Type B pancreatic cell (in vitro differentiated cells): Measurements from ENCODE around the gene PIM3. TPM values are rescaled to one million over a fixed set of nuclear protein-coding genes. Genes with fewer than 3 reads are reported as not detected.

ENCODE experiments used
- DNase-seq: peaks from one replicate; pipeline ENCODE4 v3.0.0; 2021; ENCODE audit warnings: mixed read lengths; ENCODE audit not compliant: unreplicated experiment; ENCODE audit errors: extremely low spot score
- H3K27ac Mint-ChIP-seq: 2 replicates; pipeline ENCODE4 v1.8.0; 2021; ENCODE audit warnings: mild to moderate bottlenecking, mixed read lengths
- H3K27me3 Mint-ChIP-seq: 2 replicates; pipeline ENCODE4 v1.8.0; 2021; ENCODE audit warnings: mixed read lengths
- H3K36me3 Mint-ChIP-seq: 2 replicates; pipeline ENCODE4 v1.8.0; 2021; ENCODE audit warnings: mixed read lengths
- H3K4me1 Mint-ChIP-seq: one replicate; pipeline ENCODE4 v1.8.0; 2021; ENCODE audit warnings: mixed read lengths; ENCODE audit not compliant: unreplicated experiment
- H3K4me3 Mint-ChIP-seq: 2 replicates; pipeline ENCODE4 v1.8.0; 2021; ENCODE audit warnings: mild to moderate bottlenecking, mixed read lengths
- H3K9me3 Mint-ChIP-seq: 2 replicates; pipeline ENCODE4 v1.8.0; 2021; ENCODE audit warnings: mixed read lengths
- total RNA-seq: library from RNA; stranded (reverse); gene quantifications from 2 replicates; pipeline ENCODE4 v1.2.1, GENCODE V29; 2021; ENCODE audit warnings: low replicate concordance
- TF ChIP-seq, protein P1 (sequence below): fragments of 200-600 bp; sonication (generic); conservative IDR thresholded peaks from 2 replicates; pipeline ENCODE4 v1.5.0; 2021; ENCODE audit warnings: antibody characterized with exemption, mild to moderate bottlenecking

The PIM3 gene
- total RNA-seq, 1 donor from 2014 or later = 36.7 TPM

- H3K4me3 Mint-ChIP-seq = no peak overlapping the region
- peaks cover 10% of the 10 kb centered on the region for H3K4me1 Mint-ChIP-seq
- TF ChIP-seq, protein P1, sequence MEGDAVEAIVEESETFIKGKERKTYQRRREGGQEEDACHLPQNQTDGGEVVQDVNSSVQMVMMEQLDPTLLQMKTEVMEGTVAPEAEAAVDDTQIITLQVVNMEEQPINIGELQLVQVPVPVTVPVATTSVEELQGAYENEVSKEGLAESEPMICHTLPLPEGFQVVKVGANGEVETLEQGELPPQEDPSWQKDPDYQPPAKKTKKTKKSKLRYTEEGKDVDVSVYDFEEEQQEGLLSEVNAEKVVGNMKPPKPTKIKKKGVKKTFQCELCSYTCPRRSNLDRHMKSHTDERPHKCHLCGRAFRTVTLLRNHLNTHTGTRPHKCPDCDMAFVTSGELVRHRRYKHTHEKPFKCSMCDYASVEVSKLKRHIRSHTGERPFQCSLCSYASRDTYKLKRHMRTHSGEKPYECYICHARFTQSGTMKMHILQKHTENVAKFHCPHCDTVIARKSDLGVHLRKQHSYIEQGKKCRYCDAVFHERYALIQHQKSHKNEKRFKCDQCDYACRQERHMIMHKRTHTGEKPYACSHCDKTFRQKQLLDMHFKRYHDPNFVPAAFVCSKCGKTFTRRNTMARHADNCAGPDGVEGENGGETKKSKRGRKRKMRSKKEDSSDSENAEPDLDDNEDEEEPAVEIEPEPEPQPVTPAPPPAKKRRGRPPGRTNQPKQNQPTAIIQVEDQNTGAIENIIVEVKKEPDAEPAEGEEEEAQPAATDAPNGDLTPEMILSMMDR = no peak
- H3K9me3 Mint-ChIP-seq = no peaks in the 10 kb centered on the region
- no peaks in the 10 kb centered on the region for H3K36me3 Mint-ChIP-seq
- no peaks in the 10 kb centered on the region for H3K27me3 Mint-ChIP-seq
- peak overlapping the region; percentile 94 for H3K27ac Mint-ChIP-seq
- DNase-seq = no peak
Measured at GRCh38 chr22:49951678-49951985, 8.9 kb upstream of the PIM3 start.

GRCh38 chr22:49951986-49952896 lies 8.3 kb upstream of the PIM3 start:
- H3K4me3 Mint-ChIP-seq = peak overlapping the region; percentile 80
- H3K27me3 Mint-ChIP-seq = no peaks in the 10 kb centered on the region
- TF ChIP-seq, protein P1 = no peak
- H3K4me1 Mint-ChIP-seq = peaks cover 6% of the 10 kb centered on the region
- H3K27ac Mint-ChIP-seq = peak overlapping the region; percentile 94
- no peak for DNase-seq
- no peaks in the 10 kb centered on the region for H3K36me3 Mint-ChIP-seq
- no peaks in the 10 kb centered on the region for H3K9me3 Mint-ChIP-seq

GRCh38 chr22:49953027-49953679 lies 7.4 kb upstream of the PIM3 start:
- H3K9me3 Mint-ChIP-seq = no peaks in the 10 kb centered on the region
- no peak overlapping the region for H3K4me3 Mint-ChIP-seq
- H3K4me1 Mint-ChIP-seq = peaks cover 6% of the 10 kb centered on the region
- no peaks in the 10 kb centered on the region for H3K36me3 Mint-ChIP-seq
- DNase-seq = no peak
- TF ChIP-seq, protein P1 = no peak
- H3K27ac Mint-ChIP-seq = no peak overlapping the region
- no peaks in the 10 kb centered on the region for H3K27me3 Mint-ChIP-seq

- Mint-ChIP-seq H3K27me3 (no peaks in the 10 kb centered on the region), H3K36me3 (no peaks in the 10 kb centered on the region), H3K4me1 (peaks cover 6% of the 10 kb centered on the region), H3K27ac (no peak overlapping the region), H3K9me3 (no peaks in the 10 kb centered on the region), H3K4me3 (no peak overlapping the region)
- TF ChIP-seq, protein P1 = no peak
- DNase-seq = no peak
Measured at GRCh38 chr22:49953680-49954344, 6.8 kb upstream of the PIM3 start.

- no peak overlapping the region for H3K27ac Mint-ChIP-seq
- no peak for DNase-seq
Measured at GRCh38 chr22:49954354-49954753, 6.2 kb upstream of the PIM3 start.

More at GRCh38 chr22:49954354-49954753, 6.2 kb upstream of the PIM3 start:
- H3K4me1 Mint-ChIP-seq = peaks cover 6% of the 10 kb centered on the region
- H3K36me3 Mint-ChIP-seq = no peaks in the 10 kb centered on the region
- H3K4me3 Mint-ChIP-seq = no peak overlapping the region
- TF ChIP-seq, protein P1 = no peak
- no peaks in the 10 kb centered on the region for H3K27me3 Mint-ChIP-seq
- no peaks in the 10 kb centered on the region for H3K9me3 Mint-ChIP-seq
